MM.1S (cell line): ENCODE measurements around the gene CENPL.

ENCODE experiments used
- DNase-seq: peaks from one replicate; pipeline ENCODE4 v3.0.0-alpha.2; 2015
- H2AFZ ChIP-seq: fragments of 300-600 bp; sonication (generic); 2 replicates; pipeline ENCODE4 v1.6.0; 2016; ENCODE audit warnings: antibody characterized with exemption, low read length
- H3F3A ChIP-seq: fragments of 300-600 bp; sonication (generic); 2 replicates; pipeline ENCODE4 v1.6.1; 2016; ENCODE audit warnings: mild to moderate bottlenecking, antibody characterized with exemption, low read length, moderate library complexity, mixed read lengths; ENCODE audit not compliant: insufficient read depth
- H3K27ac ChIP-seq: fragments of 300-600 bp; sonication (generic); 2 replicates; pipeline ENCODE4 v1.5.1; 2016; ENCODE audit warnings: mild to moderate bottlenecking, low read length
- H3K27me3 ChIP-seq: fragments of 300-600 bp; sonication (generic); replicated peaks from 2 replicates; pipeline ENCODE4 v1.6.0; 2016; ENCODE audit warnings: low read length; ENCODE audit not compliant: insufficient read depth
- H3K36me3 ChIP-seq: fragments of 300-600 bp; sonication (generic); replicated peaks from 2 replicates; pipeline ENCODE4 v1.6.1; 2016; ENCODE audit warnings: mild to moderate bottlenecking, low read length, mixed read lengths; ENCODE audit not compliant: insufficient read depth
- H3K4me1 ChIP-seq: fragments of 300-600 bp; sonication (generic); 2 replicates; pipeline ENCODE4 v1.6.1; 2016; ENCODE audit warnings: low read length, mixed read lengths
- H3K4me2 ChIP-seq: fragments of 300-600 bp; sonication (generic); 2 replicates; pipeline ENCODE4 v1.6.0; 2016; ENCODE audit warnings: low read depth, low read length
- H3K4me3 ChIP-seq: fragments of 300-600 bp; sonication (generic); 2 replicates; pipeline ENCODE4 v1.5.1; 2016; ENCODE audit warnings: low read length, mixed read lengths
- H3K79me2 ChIP-seq: fragments of 300-600 bp; sonication (generic); 2 replicates; pipeline ENCODE4 v1.6.1; 2016; ENCODE audit warnings: mixed run types, low read length, mixed read lengths
- H3K9ac ChIP-seq: fragments of 300-600 bp; sonication (generic); 2 replicates; pipeline ENCODE4 v1.6.1; 2016; ENCODE audit warnings: low read length, mixed read lengths
- H3K9me2 ChIP-seq: fragments of 300-600 bp; sonication (generic); replicated peaks from 2 replicates; pipeline ENCODE4 v1.6.1; 2016; ENCODE audit warnings: mild to moderate bottlenecking, low read length, mixed read lengths; ENCODE audit not compliant: insufficient read depth
- H3K9me3 ChIP-seq: fragments of 300-600 bp; sonication (generic); replicated peaks from 2 replicates; pipeline ENCODE4 v1.6.1; 2016; ENCODE audit warnings: mild to moderate bottlenecking, low read length, mixed read lengths; ENCODE audit not compliant: insufficient read depth
- H4K20me1 ChIP-seq: fragments of 300-600 bp; sonication (generic); 2 replicates; pipeline ENCODE4 v1.6.1; 2016; ENCODE audit warnings: mild to moderate bottlenecking, low read length, moderate library complexity, mixed read lengths; ENCODE audit not compliant: insufficient read depth
- CTCF ChIP-seq: fragments of 300-600 bp; sonication (generic); IDR thresholded peaks from 2 replicates; pipeline ENCODE4 v1.5.1; 2016; ENCODE audit warnings: antibody characterized with exemption, low read length, mixed read lengths
- EZH2 ChIP-seq: fragments of 300-600 bp; sonication (generic); optimal IDR thresholded peaks from 2 replicates; pipeline ENCODE3; 2017; ENCODE audit warnings: low read depth, mild to moderate bottlenecking, antibody characterized with exemption, low read length, mixed read lengths
- EZH2phosphoT487 ChIP-seq: fragments of 300-600 bp; sonication (generic); IDR thresholded peaks from 2 replicates; pipeline ENCODE4 v1.6.1; 2018; ENCODE audit warnings: antibody characterized with exemption, low read length

Gene CENPL

GRCh38 chr1:173852105-173852504 lies 27.4 kb upstream of the CENPL start:
- no peak overlapping the region for H3K4me3 ChIP-seq
- TF ChIP-seq EZH2phosphoT487 (no peak), CTCF (no peak), EZH2 (no peak)
- H3K36me3 ChIP-seq = no peaks in the 10 kb centered on the region

GRCh38 chr1:173832748-173833147 lies 8.1 kb upstream of the CENPL start:
- H3F3A ChIP-seq = no peaks in the 10 kb centered on the region
- H3K27me3 ChIP-seq = no peaks in the 10 kb centered on the region
- no peaks in the 10 kb centered on the region; the same call in 1 of the 2 replicates for H3K36me3 ChIP-seq
- no peak overlapping the region for H3K27ac ChIP-seq
- H2AFZ ChIP-seq = no peak overlapping the region
- H3K79me2 ChIP-seq = no peaks in the 10 kb centered on the region
- H3K9me2 ChIP-seq = no peaks in the 10 kb centered on the region
- H3K9me3 ChIP-seq = no peaks in the 10 kb centered on the region
- TF ChIP-seq EZH2 (no peak), CTCF (no peak), EZH2phosphoT487 (no peak)
- H3K4me2 ChIP-seq = no peak overlapping the region
- H3K9ac ChIP-seq = no peak overlapping the region
- H3K4me3 ChIP-seq = no peak overlapping the region
- no peak for DNase-seq
- no peaks in the 10 kb centered on the region for H4K20me1 ChIP-seq
- H3K4me1 ChIP-seq = no peaks in the 10 kb centered on the region

More at GRCh38 chr1:173852105-173852504, 27.4 kb upstream of the CENPL start:
- Histone ChIP-seq H3F3A (no peaks in the 10 kb centered on the region; the same call in 1 of the 2 replicates), H2AFZ (no peak overlapping the region), H3K9me2 (no peaks in the 10 kb centered on the region), H3K27me3 (no peaks in the 10 kb centered on the region), H4K20me1 (no peaks in the 10 kb centered on the region), H3K9ac (no peak overlapping the region), H3K27ac (no peak overlapping the region), H3K4me1 (peaks cover 6% of the 10 kb centered on the region; the same call in 1 of the 2 replicates), H3K9me3 (no peaks in the 10 kb centered on the region), H3K79me2 (no peaks in the 10 kb centered on the region), H3K4me2 (no peak overlapping the region)
- DNase-seq = no peak

- peaks cover 16% of the 10 kb centered on the region for H3K79me2 ChIP-seq
- no peak overlapping the region for H2AFZ ChIP-seq
- no peak overlapping the region for H3K9ac ChIP-seq
- H3K4me1 ChIP-seq = peaks cover 5% of the 10 kb centered on the region; the same call in 1 of the 2 replicates
- H3K4me2 ChIP-seq = no peak overlapping the region
- no peaks in the 10 kb centered on the region for H4K20me1 ChIP-seq
- H3F3A ChIP-seq = peaks cover 20% of the 10 kb centered on the region
- no peaks in the 10 kb centered on the region for H3K27me3 ChIP-seq
- no peak for DNase-seq
- H3K9me3 ChIP-seq = no peaks in the 10 kb centered on the region
- TF ChIP-seq EZH2 = no peak
- TF ChIP-seq CTCF = no peak
- no peak for TF ChIP-seq EZH2phosphoT487
- H3K4me3 ChIP-seq = no peak overlapping the region
- no peak overlapping the region for H3K27ac ChIP-seq
- H3K9me2 ChIP-seq = no peaks in the 10 kb centered on the region
- H3K36me3 ChIP-seq = no peaks in the 10 kb centered on the region; the same call in 1 of the 2 replicates
Measured at GRCh38 chr1:173827611-173828010, 2.9 kb upstream of the CENPL start.
